ENCODE results near the gene PRRT3. TPM values are rescaled to one million over a fixed set of nuclear protein-coding genes. Genes with fewer than 3 reads are reported as not detected.

The PRRT3 gene
- total RNA-seq, 1 donor from 2014 or later = 6.1 TPM

- DNase-seq (ENCODE audit: low spot score) = no peak
Observed at GRCh38 chr3:9918261-9919038, 33.8 kb downstream of the PRRT3 start.

DNA sequence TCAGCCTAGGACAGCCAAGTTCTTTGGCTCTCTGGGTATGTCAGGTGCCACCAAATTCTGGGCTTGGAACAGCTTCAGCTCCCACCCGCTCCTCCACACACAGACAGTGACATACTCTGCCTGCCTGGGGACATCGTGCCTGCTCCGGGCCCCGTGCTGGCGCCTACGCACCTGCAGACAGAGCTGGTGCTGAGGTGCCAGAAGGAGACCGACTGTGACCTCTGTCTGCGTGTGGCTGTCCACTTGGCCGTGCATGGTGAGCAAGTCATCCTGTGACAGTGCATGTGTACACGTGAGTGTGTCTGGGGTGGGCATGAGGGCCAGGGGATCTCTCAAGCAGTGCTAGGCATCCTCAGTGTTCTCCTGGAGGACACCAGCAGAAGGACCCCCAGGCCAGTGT, 34.4 kb downstream of the PRRT3 start:
- DNase-seq (ENCODE audit: low spot score) = no peak

DNA sequence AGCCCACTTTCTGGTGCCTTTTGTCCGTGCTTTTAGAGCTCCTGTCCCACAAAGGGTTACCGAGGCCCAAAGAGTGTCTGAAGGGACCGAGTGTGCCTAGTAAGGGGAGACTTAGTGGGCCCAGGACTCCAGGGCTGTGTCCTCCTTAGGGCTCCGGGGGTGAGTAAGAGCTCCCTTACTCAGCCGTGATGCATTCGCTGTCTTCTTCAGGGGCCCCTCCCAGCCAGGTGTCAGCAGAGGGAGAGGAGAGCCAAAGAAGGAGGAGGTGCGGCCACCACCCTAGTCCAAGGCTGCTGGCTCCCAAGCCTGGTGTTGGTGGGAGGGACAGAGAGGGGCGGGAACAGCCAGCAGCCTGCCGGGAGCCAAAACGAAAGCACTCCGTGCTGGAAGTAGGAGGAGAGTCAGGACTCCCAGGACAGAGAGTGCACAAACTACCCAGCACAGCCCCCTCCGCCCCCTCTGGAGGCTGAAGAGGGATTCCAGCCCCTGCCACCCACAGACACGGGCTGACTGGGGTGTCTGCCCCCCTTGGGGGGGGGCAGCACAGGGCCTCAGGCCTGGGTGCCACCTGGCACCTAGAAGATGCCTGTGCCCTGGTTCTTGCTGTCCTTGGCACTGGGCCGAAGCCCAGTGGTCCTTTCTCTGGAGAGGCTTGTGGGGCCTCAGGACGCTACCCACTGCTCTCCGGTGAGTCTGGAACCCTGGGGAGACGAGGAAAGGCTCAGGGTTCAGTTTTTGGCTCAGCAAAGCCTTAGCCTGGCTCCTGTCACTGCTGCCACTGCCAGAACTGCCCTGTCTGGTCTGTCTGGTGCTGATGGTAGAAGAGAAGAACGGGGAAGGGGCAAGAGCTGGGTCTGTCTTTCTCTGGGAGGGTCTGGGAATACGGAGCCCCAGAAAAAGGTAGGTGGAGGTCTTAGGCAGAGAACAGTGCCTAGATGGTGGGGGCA, 35.2 kb downstream of the PRRT3 start, which contains the start of gene IL17RC:
Gene IL17RC (plus strand): TSS at position 365 of the 947 bp plus-strand sequence. CDS start 218 bp downstream, at position 583.
- DNase-seq (ENCODE audit: low spot score) = peak; percentile 86

DNA sequence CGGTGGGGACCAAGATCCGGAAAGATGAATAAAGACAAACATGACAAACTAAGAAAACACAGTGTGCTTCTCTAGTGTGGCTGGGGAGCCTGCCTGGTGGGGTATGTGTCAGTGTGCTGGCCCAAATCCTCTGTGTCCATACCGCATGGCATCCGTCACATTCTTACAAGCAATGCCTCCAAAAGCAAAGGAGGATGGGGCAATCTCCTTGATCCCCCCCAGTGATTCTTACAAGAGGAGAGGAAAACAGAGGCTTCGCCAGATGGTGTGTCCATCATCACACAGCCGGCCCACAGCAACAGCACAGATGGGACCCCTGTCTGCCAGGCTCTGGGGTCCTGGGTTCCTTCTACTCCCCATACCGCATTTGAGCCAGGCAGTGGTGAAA, 35.9 kb downstream of the PRRT3 start:
- no peak for DNase-seq (ENCODE audit: low spot score)

DNA sequence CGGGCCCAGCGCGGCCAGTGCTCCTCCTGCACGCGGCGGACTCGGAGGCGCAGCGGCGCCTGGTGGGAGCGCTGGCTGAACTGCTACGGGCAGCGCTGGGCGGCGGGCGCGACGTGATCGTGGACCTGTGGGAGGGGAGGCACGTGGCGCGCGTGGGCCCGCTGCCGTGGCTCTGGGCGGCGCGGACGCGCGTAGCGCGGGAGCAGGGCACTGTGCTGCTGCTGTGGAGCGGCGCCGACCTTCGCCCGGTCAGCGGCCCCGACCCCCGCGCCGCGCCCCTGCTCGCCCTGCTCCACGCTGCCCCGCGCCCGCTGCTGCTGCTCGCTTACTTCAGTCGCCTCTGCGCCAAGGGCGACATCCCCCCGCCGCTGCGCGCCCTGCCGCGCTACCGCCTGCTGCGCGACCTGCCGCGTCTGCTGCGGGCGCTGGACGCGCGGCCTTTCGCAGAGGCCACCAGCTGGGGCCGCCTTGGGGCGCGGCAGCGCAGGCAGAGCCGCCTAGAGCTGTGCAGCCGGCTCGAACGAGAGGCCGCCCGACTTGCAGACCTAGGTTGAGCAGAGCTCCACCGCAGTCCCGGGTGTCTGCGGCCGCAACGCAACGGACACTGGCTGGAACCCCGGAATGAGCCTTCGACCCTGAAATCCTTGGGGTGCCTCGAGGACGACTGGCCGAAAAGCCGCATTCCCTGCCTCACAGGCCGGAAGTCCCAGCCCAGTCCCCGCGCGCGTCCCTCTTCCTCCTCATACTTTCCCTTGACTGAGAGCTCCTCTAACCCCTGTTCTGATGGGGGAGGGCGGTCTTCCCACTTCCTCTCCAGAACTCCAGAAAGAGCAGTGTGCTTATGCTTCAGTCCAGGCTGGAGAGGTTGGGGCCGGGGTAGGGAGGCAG, 36.7 kb downstream of the PRRT3 start:
- no peak for DNase-seq (ENCODE audit: low spot score)

- no peak for DNase-seq (ENCODE audit: low spot score)
Observed at GRCh38 chr3:9914559-9915253, 37.5 kb downstream of the PRRT3 start.

- no peak for DNase-seq (ENCODE audit: low spot score)
Observed at GRCh38 chr3:9914011-9914410, 38.2 kb downstream of the PRRT3 start.

DNA sequence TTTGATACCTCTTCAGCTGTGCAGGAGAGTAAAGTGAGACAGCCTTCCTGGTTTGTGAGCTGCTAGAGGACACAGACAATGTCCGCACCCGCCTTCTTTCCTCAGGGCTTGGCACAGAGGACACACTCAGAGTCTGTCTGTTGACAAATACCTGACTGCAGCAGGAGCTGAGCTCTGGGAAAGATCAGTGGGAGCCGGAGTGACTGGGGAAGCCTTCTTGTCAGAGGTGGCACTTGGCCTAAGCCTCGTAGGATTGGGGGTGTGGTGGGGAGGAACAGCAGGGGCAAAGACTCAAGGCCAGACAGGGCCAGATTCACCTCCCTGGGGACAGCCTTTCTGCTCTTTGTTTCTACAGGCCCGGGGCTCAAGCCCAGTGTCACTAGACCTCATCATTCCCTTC, 38.6 kb downstream of the PRRT3 start:
- DNase-seq (ENCODE audit: low spot score) = no peak

DNA sequence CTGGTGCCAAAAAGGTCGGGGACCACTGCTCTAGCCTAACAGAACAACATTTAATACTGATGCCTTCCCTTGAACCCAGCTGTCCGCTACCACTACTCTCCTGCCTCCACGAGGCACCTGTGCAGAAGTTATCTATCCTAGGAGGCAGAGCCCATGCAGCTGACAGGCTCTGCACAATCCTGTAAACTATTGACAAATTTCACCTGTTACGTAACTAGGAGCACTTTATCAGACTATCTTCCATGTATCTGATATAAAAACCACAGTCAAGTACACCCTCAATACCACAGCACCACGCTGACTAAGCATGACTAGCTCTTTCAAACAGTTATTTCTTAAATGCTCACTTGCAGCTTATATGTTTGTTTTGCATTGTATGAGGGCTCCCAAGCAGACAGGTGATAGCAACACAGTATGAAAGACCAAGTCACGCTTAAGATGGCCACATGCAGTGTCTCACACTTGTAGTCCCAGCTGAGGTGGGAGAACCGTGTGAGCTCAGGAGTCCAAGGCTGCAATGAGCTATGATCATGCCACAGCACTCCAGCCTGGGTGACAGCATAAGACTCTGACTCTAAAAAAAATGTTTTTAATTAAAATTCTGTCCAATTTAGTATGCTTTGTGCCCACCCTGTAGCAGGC, 39.8 kb downstream of the PRRT3 start:
- DNase-seq (ENCODE audit: low spot score) = no peak

DNA sequence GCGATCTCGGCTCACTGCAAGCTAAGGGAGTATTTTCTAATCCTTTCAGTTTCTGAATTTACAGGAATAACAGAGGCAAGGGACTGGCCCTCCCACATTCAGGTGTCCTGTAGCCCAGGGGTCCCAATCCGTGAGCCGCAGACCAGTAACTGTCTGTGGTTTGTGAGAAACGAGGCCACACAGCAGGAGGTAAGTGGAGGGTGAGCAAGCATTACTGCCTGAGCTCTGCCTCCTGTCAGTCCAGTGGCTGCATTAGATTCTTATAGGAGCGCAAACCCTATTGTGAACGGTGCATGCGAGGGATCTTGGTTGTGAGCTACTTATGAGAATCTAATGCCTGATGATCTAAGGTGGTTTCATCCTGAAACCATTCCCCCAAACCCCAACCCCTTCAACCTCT, 40.3 kb downstream of the PRRT3 start:
- DNase-seq (ENCODE audit: low spot score) = no peak

DNA sequence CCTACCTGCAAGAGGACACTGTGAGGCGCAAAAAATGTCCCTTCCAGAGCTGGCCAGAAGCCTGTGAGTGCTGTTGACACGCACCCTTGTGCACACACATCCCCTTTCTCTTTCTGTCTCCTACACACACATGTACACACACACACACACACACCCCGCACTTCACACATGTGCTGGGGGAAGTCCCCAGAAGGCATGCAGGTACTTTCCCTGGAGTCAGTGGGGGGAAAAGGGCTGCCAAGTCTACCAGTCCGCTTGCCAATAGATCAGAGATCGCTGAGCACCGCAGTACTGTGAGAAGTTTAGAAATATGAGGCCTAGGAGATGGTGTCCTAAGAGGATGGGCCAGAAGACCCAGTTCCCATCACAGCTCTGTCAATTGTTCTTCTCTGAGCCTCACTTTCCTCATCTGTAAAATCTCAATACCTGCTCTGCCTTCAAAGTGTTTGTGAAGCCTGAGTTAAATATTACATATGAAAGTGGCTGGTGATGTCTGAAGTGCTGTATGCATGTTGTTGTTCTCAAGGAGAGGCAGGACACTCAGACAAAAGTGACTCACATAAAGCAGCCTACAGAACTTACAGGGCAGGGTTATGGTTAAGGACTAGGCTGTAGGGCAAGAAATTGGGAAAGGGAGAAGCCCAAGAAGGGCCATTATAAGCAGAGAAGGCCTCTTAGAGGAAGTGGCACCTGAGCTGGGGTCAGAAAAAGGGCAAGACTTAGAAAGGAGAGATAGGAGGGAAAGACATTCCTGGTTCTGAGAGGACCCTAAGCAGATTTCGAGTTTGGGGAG, 42.8 kb downstream of the PRRT3 start:
- DNase-seq (ENCODE audit: low spot score) = no peak

GRCh38 chr3:9908286-9908685, 43.9 kb downstream of the PRRT3 start:
- no peak for DNase-seq (ENCODE audit: low spot score)

DNA sequence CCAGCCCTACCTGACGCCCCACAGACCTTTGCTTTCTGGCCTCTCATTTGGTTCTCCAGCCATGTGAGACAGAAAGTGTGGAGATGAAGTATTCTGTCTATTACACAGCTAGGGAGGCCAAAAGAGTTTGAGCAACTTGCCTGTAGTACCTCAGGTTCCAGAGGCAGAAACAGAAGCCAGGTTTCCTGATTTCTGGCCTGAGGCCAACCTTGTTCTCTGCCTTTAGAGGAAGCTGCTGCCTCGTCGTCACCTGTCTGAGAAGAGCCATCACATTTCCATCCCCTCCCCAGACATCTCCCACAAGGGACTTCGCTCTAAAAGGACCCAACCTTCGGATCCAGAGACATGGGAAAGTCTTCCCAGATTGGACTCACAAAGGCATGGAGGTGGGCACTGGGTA, 45.7 kb downstream of the PRRT3 start:
- DNase-seq (ENCODE audit: low spot score) = no peak

DNA sequence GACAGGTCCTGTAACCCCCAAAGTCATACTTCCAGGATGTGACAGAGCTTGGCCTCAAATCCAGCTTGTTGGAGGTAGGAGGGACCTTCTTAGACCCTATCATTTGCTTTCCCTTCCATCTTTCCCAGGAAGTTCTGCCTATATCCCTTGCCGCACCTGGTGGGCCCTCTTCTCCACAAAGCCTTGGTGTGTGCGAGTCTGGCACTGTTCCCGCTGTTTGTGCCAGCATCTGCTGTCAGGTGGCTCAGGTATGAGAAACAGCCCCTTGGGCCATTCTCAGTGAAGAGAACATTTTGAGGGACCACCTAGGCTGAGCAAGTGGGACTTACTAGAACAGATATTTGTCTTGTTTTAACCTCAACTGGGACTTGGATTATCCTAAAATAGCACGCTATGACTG, 48.3 kb downstream of the PRRT3 start:
- no peak for DNase-seq (ENCODE audit: low spot score)

- DNase-seq (ENCODE audit: low spot score) = no peak
Observed at GRCh38 chr3:9903238-9903624, 49.0 kb downstream of the PRRT3 start.

DNA sequence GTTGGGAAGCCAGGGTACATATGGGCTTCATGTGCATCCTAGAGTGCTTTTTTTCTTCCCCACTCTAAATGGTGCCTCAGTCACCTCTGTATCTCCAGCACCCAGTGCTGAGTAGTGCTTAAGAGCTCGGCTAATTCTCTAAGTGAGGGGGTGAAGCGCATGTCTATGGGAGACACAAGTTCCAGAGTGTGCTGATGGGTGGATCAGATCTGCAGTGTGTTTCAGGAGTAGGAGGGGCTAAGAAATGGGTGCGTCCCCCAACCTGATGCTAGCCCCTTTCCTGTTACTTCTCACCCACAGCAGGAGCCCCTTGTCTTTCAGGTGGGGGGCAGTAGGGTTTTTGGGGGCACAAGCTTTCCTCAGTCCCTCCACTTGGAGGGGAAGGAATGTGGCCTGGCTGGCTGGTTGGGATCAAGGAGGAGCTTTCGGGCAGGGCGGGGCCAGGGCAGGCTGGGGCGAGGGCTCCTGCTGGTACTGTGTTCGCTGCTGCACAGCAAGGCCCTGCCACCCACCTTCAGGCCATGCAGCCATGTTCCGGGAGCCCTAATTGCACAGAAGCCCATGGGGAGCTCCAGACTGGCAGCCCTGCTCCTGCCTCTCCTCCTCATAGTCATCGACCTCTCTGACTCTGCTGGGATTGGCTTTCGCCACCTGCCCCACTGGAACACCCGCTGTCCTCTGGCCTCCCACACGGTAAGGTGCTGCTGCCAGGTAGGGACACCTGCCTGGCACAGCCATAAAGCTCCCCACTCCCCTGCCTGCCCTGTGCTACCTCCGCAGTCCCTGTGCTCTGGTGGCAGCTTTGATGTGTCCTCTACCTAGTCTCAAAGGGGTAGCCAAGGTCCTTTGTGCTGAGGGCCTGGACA, 49.6 kb downstream of the PRRT3 start, which contains the start of gene IL17RE:
Gene IL17RE (plus strand): TSS at position 477 of the 866 bp plus-strand sequence. CDS start 85 bp downstream, at position 562.
- peak; percentile 60 for DNase-seq (ENCODE audit: low spot score)

DNA sequence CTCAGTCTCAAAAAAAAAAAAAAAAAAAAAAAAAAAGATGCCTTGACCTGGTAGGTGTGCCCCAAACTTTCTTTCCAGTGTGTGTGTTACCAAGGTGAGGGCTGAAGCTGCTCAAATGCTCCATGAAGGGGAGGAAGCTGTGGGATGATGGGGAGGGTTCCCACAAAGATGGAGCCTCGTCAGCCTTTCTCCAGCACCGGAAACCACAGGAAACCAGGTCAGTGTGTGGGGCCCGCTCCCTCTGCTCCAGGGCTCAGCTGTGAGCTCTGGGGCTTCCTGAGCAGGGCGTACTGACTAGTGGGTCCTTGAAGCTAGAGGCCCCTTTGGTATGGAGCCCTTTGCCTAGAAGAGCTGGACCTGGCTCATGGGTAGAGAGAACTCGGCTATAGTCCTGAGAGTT, 50.2 kb downstream of the PRRT3 start:
- no peak for DNase-seq (ENCODE audit: low spot score)

GRCh38 chr3:9900965-9901415, 51.2 kb downstream of the PRRT3 start:
- DNase-seq (ENCODE audit: low spot score) = peak; percentile 60
